ENCODE measurements around the gene CHAF1A.

CHAF1A gene

DNA sequence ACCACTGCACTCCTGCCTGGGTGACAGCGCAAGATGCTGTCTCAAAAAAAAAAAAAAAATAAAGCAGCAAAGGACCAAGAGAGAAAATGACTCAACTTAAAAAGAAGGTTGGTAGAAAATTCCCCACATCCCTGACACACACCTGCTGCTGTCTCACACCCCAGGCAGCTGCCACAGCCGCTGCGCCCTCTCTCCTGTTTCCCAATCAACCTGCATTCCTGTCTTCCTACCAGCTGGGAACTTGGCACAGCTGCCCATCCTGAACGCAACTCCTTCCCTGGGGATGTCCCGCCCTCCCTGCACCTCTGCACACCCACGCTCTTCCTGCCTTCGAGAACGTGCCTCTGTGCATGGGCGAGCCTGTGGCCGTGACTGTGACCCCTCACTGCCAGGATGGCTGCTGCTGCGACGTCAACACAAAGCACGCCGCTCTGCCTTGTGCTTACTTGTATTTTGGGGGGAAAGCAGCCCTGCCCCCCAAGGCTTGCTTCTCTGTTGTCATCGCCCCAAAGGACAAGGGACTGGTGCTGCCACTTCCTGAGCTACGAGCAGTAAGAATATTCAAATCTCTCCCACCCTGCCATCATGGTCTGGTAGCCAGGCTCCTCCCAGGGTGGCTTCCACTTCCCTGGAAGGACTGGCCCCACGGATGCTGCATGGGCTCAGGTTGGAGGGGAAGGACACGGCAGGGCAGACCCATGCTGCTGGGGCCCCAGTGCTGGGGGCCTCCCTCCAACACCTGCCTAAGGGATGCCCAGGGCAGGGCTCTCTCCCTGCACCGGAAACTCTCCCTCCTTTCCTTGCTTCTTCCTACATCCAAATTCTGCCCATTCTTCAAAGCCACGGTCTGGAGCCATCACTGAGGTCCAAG, 22.8 kb upstream of the CHAF1A start:
- DNase-seq: peak; percentile 19 to 28

DNA sequence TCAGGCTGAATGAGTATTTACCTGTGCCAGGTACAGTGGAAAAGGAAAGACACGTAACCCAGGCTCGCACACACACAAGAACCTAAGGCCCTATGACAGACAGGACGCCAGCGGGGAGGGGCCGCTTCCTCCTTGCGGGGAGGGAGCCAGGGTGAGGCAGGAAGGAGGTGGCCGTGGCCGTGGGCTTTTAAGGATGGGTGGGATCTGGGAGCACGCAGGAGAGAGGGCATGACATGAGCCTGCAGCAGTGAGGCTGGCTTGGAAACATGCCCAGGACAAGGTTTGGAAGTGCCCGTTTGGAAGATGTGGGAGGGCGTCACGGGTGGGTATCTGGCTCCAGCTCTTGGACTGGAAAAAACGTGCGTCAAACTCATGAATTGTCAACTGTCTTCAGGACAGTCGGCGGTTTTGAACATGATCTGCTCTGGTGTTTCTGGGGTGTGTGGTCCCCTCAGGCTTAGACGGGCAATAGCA, 22.1 kb upstream of the CHAF1A start:
- DNase-seq: peak; percentile 39 to 48

DNA sequence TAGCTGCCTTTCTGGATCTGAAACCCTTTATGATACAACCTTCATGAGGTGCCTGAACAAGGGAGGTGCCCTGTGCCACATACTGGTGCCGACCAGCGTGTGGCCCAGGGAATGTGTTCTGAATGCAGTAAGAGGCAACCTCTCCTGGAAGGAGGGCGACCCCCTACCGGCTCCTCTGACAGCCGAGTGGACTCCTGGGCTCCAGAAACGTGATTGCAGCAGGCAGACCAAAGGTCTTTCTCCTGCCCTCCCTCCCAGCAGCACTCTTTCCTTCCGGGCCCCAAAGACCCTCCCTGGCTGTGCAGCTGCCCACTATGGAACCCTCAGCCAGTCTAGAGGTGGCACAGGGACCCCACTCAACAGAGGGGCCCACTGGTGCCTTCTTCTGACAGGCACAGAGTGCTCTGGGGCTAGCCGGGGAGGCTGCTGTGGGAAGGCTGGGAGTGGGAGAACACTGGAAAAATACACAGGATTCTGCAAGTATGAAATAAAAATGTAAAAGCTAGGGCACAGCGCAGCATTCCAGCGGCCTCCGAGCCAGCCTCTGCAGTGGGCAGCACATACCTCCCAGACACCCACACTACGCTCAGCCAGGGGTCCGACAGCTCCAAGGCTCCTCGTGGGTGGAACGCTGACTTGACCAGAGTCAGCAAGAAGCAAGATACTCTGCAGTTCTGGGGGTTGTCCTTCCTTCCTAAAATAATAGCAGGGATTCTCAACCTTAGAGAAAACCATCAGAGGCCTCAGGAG, 17.0 kb upstream of the CHAF1A start:
- no peak for DNase-seq

DNA sequence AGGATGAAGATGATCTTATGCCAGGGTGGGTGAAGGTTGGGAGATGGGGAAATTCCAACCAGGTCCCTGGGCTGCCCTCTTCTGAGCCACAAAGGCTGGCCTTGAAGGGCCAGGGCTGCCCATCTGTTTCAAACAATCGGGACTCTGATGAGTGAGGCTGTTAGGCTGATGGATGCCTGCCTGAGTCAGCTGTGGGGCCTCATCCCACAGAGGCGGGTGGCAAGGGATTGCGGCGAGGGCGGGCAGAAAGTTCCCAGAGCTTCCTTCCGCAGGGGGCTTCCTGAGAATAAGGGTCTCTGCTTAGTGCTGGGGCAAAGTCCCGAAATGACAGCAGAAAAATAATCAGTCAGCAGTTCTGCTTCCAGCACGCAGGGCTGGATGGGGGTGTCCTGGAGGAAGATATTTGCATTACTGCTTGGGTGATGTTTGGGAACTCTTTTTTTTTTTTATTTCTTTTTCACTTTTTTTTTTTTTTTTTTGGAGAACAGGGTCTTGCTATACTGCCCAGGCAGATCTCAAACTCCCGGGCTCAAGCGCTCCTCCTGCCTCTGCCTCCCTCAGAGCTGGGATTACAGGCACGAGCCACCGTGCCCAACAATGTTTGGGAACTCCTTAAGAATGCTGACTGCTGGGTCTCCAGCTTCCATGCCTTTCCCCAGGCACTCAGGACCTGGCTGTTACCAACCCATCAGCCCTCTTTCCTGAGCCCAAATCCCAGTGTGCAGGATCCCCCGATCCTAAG, 16.2 kb upstream of the CHAF1A start:
- DNase-seq: no peak

DNA sequence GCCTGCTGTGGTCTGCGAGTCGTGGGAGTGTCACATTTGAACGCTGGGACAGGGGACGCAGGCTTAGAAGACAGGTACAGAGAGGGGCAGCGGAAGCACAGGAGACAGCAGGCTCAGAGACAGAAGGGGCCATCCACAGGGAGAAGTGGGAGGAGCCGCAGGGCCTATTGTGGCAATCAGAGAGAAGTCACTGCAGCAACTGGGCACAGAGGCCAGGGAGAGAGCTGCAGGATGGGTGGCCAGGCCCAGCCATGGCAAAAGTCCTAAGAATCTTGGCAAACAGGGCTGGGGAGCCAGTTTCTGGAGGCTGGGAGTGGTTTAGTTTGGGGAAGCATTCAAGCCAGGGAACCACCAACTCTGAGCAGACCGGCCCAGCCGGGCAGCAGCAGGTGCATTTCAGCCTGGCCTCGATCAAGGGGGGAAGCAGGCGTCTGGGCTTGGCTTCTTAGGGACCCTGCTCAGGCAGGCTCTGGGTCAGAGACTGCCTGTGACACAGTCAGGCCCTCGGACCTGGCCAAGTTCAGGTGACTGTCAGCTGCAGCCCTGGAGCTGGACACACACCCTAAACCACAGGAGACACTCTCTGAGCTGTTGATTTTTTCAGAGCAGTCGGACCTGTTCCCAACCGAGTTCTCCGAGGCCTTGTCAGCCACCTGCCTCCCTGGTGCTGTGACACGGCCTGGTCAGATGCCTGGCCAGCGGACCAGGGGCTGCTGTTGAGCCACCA, 13.9 kb upstream of the CHAF1A start:
- no peak for DNase-seq

DNA sequence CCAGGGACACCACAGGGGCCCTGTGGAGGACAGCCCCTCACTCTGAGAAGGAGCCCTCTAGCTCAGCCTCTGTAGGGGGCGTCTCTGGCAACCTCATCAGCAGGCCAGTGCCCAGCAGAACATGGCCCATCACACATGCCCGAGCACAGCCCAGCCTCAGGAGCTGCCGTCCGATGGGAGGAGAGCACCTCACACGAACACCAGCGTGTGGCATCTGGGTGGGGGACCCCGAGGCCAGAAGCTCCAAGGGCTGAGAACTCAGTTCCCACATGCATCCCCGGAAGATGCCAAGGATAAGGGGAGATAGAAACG, 13.4 kb upstream of the CHAF1A start:
- DNase-seq: no peak

DNA sequence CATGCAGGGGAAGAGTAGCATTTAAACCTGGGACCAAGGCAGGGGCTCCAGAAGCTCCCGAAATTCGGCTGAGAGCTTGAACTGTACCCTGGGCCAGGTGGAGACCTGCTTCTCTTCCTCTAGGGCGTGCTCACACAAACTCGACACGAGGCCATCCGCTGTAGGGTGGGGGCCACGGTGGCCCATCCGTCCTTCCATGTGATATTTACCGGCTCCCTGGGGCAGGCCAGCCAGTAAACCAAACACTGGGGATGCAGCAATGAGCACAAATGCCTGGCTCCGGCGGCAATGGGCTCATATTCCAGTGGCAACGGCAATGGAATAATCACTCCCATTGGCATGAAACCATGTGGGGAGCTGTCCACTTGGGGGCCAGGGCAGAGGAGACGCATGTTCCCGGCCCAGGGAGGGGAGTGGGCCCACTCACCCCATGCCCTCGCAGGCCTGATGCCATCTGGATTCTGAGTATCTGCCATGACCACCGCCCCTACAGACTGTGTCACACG, 12.9 kb upstream of the CHAF1A start:
- no peak for DNase-seq

DNA sequence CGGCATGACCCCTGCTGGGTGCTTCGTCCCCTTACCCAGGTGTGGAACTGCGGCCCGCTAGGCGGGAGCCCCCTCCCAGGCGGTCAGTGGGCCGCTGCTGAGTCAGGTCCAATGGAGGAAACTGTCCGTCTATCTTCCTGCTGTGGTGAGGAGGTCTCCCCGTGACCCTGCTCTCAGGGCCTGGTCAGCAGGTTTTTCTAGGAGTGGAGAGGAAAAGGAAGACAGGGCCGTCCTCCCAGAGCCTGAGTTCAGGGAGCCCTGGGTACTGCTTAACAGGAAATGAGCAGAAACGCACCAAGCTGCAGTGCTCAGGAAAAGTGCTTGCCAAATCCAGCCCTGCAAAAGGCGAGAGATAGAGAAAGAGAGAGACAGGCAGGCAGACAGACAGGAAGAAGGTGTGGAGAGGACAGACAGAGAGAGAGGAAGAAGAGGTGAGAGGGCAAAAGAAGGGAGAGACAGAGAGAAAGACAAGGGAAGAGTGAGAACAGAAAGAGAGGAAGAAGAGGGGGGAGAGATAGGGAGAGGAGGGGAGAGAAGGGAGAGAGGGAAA, 12.3 kb upstream of the CHAF1A start:
- DNase-seq: no peak

DNA sequence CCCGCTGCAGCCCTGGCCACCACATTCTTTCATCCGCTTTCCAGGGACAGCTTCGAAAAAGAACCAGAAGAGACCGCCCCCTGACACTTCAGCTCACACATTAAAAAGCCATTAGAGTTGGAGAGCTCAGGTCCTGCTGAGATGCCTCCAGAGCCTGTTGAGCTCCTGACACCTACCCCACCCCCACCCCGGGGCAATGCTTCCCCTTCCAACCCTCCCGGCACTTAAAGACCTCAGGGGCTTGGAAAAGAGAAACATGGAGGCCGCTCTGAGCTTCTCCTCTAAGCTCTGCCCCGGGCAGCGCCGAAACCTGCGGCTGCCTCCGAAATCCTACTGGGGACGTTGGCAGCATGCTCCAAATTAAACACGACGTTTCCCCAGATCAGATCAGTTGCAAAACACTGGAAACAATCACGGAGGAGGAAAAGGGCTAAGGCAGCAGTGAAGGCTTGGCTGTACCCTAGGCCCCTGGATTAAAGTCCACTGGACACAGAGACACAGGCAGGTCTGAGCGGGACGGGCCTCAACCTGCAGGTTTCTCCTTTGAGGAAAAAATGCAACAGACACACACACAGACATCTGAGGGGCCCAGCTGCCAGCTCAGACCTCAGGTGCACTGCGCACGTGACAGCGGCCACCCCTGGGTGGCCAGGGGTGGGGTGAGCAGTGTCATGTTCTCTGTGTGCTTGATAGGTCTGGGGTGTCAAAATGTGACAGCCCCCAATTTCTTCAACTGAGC, 11.7 kb upstream of the CHAF1A start:
- no peak for DNase-seq

DNA sequence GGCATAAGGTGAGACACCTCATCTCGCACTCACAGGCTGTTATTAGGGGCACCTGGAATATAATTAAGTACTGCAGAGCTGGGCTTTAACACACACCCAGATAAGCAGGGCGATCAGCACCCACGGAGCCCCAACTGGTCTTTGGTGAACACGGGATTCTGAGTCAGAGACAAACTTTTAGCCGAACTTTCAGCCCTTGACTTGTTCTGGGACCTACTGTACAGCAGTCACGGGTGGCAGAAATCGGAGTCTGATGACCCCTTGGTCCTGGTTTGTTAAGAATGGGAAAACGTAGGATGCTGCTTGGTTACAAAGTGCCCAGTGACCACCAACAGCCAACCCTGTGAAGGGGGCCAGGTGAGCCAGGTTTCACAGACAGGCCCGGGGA, 11.1 kb upstream of the CHAF1A start:
- DNase-seq: no peak

DNA sequence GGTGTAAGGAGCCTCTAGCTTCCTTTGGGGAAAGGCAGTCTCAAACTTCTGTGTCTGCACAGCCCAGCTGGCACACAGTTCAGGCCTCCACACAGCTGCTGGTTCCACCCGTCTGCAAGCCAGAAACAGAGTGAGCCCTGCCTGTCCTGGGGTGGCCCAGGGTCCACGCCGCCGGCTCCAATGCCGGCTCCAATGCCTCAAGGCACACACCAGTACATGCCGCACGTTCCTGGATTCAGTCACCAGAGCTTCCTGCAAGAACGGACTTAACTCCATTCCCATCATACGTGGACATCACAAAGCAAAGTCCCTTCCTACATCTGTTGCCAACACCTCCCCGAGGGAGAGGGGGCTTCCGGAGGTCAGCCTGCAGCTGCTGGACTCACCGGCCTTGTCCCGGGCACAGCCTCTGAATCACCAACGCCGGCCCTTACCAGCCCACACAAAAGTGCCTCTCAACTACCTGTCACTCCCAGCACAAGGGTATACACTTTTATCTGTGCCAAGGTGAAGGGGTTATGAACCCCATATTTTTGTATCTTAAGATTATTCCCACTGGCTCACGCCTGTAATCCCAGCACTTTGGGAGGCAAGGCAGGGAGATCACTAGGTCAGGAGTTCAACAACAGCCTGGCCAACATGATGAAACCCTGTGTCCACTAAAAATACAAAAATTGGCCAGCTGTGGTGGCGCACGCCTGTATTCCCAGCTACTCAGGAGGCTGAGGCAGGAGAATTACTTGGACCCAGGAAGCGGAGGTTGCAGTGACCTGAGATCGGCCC, 10.5 kb upstream of the CHAF1A start:
- DNase-seq: no peak

DNA sequence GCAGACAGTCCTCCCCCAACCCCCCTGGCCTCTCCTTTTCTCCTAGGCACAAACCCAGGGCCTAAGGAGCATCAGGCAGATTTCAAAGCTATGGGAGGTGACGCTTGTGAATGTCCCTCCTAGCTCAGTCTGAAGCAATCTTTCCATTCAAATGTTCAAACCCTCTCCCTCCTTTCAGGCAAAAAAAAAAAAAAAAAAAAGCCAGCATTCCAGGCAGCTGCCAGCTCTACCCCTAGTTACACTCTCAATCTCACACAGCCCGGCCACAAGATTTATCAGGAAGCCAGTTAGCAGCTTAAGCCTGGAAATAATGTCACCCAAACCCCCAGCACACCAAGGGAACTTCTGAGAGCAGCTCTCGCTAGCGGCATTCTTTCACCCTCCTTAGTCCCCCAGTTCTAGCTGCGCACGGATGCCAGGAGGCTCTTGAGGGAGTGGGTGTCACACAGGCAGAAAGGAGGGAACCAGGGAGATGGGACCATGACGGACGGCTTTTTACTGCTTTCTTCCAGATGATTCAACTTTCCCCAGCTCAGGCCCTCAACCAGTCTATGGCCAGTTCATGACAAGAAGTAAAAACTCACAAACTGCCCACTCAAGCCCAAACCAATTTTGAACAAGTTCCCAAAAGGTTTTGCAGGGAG, 8.4 kb upstream of the CHAF1A start:
- DNase-seq: no peak

DNA sequence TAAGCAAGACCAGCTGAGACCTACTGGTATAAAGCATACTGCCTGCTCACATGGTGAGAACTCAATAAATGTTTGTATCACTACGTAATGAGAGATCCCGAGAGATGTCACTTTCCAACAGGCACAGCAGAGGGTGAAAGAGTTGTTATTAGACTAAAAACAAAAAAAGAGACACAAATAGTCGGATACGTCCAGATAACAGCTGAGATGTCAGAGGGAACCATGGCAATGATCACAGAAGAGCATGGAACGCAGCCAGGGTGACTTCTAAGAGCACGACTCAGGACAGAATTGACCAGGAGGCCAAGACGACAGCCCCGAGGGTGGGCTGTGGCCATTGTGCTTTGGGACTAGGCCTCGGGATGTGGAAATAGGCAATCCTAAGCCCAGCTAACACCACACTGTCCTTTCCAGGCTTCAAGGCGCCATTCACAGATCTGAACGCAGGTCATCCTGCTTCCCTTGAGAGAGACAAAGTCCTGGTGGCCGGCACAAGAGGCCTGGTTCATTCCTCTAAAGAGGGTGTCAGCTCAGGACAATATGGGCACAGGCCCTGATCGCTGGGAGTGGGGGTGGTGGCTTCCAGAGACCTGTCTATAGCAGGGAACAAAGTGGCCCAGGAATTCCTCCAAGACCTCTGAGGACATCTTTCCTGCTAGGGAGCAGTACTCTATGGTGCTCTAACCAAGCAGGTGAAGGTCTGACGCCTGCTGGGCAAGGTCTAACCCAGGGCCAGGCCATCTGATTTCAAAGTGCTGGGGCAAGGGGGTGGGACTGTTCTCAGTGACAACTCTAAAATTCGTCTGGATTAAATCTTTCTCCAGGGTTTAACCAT, 5.3 kb upstream of the CHAF1A start:
- DNase-seq: no peak

DNA sequence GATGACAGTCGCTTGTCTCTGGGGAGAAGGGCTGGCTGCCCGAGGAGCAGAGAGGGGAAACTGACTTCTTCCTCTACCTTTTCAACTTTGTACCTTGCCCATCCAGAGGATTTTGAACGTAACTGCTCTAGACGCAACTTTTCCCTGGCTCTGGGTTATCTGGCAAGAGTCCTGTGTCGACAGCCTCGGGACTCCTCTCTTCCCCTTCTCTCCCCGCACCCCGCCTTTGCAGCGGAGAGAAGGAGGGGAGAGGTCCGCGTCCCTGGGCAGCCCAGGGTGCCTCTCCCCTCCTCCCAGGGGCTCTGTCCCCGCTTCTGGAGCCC, 2.7 kb upstream of the CHAF1A start:
- peak in 1 of 2 experiments; percentile 20 for DNase-seq

DNA sequence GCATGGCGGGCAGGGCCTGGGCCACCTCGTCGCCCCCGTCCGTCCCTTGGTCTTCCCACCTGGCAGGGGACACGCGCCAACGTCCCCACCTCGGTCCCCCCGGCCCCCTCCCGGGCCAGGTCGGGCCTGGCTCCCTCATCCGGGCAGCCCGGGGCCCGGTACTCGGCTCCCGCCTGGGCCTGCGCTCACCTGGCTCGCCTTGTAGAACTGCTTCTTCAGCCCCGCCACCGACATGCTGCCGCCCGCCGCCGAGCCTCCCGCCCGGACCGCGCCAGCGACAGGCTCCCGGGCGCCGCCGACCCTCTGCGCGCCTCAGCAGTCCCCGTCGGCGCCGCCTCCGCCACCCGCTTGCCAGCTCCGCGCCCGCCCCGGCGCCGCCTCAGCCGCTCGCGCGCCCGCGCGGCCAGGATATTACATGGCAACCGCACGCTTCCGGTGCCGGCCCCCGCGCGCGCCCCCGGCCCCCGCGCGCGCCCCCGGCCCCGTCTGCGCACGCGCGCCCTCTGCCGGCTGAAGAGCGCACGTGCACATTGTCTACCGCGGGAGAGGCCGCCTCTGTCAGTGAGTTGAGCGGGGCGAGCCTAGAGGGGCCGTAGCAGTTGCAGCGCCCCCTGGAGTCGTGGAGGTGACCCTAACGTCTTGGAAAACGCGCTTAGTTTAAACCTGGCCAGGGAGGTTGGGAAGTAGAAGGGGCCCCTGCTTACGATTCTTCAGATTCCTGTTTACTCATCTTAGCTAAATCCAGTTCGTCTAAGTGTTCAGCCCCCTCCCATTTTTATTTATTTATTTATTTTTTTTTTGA, 2.1 kb upstream of the CHAF1A start, which contains the start of gene SH3GL1:
Gene SH3GL1, minus strand, starts transcription at position 413 of the 802 bp plus-strand sequence. Its CDS starts 179 bp downstream, at position 234.
- peak; percentile 90 to 93 for DNase-seq

DNA sequence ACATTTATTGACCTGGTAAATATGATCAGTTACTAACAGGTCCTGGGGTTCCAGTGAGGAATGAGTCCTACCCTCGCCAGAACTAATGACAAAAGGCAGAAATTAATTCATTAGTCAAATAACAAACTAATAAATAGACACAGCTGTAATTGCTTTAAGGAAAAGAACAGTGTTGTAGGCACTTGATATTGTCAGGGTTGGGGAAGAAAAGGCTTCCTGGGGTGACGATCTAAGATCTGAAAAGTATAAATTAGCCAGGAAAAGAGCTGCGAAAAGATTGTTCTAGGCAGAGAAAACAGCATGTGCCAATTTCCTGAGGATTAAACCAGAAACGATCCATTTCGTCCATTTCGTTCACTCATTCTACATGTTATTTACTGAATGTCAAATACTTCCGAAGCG, 670 bp upstream of the CHAF1A start:
- no peak for DNase-seq

DNA sequence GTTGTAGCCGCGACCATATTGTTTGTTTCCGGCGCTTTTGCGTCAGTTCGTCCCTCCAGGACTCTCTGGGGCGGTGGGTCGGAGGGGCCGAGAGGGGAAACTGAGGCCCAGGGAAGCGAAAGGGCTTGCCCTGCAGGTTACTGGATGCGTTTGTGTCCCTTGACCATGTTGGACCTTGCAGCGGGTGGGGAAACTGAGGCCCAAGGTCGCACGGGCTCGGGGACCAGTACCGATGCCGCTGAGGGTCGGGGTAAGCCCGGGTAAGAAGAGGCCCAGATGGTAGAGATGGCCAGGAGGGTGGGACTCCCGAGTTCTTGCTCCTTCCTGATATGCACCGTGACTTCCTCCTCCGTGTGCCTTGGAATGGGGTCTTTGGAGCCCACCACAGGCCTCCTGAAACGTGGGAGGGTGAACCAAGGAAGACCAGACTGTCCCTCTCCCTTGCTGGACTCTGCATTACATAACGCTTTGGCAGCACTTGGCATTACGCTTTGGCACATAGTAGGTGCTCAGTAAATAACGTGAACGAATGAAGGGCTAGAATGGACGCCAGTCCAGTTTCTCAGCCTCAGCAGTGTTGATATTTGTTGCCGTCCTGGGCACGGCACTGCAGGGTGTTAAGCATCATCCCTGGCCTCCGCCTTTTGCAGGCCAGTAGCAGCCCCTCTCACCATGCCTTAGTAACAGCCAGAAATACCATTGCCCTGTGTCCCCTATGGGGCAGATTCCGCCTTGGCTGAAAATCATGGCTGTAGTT, 743 bp downstream of the CHAF1A start:
- DNase-seq: no peak

DNA sequence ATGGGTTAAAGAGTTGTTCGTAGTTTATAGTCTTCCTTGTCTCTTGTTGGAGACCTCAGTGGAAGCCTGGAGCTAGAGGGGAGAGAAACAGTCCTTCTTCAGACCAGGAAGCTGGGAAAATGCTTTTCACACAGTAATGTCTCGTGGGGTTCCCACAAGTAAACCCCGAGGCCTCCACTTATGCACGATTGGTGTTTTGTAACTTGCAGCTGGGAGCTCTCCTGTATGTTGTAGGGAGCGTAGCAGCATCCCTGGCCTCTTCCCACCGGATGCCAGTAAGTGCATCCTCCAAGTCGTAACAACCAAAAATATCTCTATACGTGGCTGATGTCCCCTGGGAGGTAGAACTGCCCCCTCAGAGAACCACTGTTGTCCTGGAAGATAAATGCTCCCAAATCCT, 3.5 kb downstream of the CHAF1A start:
- no peak for DNase-seq
